ENCODE results near the gene PHACTR1. TPM values are rescaled to one million over a fixed set of nuclear protein-coding genes. Genes with fewer than 3 reads are reported as not detected.

The PHACTR1 gene
- total and polyA plus RNA-seq, 2 experiments from 2014 or later = 11.2 to 33.9 TPM

DNA sequence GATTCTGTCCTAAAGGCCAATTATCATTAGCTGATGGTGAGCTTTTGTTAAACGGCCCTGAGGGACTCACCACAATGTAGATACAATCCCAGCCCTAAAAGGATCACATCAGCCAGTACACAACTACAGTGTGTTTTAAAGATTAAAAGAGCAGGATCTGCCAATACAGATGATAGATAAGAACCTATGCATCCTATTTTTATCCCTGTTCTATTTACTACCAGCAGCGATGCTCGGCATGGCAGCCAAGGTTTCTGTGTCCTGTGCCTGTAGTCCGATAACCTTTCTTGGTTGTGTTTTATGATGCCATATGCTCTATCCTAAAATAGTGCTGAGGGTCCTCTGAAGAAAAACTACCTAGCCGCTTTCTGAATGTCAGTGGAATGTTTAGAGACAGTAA lies 289.4 kb downstream of the PHACTR1 start:
- no peak overlapping the region for H3K4me3 ChIP-seq
- peaks cover 23% of the 10 kb centered on the region for H3K4me1 ChIP-seq (ENCODE audit: low read depth)
- H3K27ac ChIP-seq = no peak overlapping the region
- H3K9me3 ChIP-seq (ENCODE audit: low read depth) = no peaks in the 10 kb centered on the region
- H3K36me3 ChIP-seq = no peaks in the 10 kb centered on the region
- no peak for DNase-seq (ENCODE audit: low read depth in 1 of 2, low spot score in 1 of 2)
- H3K27me3 ChIP-seq = peaks cover 9% of the 10 kb centered on the region
- TF ChIP-seq CTCF (IDR thresholded peaks at IDR 0.05; ENCODE audit: low read depth, low read length) = no peak

- H3K27me3 ChIP-seq = peaks cover 16% of the 10 kb centered on the region
- no peak overlapping the region for H3K4me3 ChIP-seq
- DNase-seq (ENCODE audit: low read depth in 1 of 2, low spot score in 1 of 2) = peak in 1 of 2 donors; percentile 71
- no peaks in the 10 kb centered on the region for H3K9me3 ChIP-seq (ENCODE audit: low read depth)
- H3K36me3 ChIP-seq = no peaks in the 10 kb centered on the region
- peaks cover 23% of the 10 kb centered on the region for H3K4me1 ChIP-seq (ENCODE audit: low read depth)
- TF ChIP-seq CTCF (IDR thresholded peaks at IDR 0.05; ENCODE audit: low read depth, low read length) = no peak
- H3K27ac ChIP-seq = no peak overlapping the region
Measured at GRCh38 chr6:13006578-13007300, 290.2 kb downstream of the PHACTR1 start.

DNA sequence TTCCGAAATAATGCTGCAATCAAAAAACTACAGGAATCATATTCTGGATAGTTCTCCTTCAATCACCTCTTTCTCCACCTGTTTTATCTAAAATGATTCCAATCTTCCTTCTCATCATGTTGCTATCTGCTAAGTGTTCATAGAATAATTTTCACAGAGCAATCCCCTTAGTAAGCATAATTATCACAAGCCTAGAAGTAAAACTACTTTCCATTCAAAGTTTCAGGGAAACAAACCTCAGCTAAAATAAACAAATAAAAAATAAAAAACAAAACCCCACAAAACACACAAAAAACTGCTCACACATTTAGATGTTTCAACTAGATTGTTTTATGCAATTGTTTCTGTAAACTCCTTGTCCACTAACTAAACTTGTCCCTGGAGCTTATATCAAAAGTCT lies 291.2 kb downstream of the PHACTR1 start:
- no peak overlapping the region for H3K27ac ChIP-seq
- no peaks in the 10 kb centered on the region for H3K36me3 ChIP-seq
- no peak for DNase-seq (ENCODE audit: low read depth in 1 of 2, low spot score in 1 of 2)
- no peak for TF ChIP-seq CTCF (IDR thresholded peaks at IDR 0.05; ENCODE audit: low read depth, low read length)
- peaks cover 25% of the 10 kb centered on the region for H3K4me1 ChIP-seq (ENCODE audit: low read depth)
- H3K9me3 ChIP-seq (ENCODE audit: low read depth) = no peaks in the 10 kb centered on the region
- peaks cover 26% of the 10 kb centered on the region for H3K27me3 ChIP-seq
- no peak overlapping the region for H3K4me3 ChIP-seq

- Histone ChIP-seq H3K4me1 (ENCODE audit: low read depth) (peaks cover 30% of the 10 kb centered on the region), H3K9me3 (ENCODE audit: low read depth) (no peaks in the 10 kb centered on the region), H3K4me3 (no peak overlapping the region), H3K27ac (no peak overlapping the region), H3K27me3 (peaks cover 36% of the 10 kb centered on the region), H3K36me3 (no peaks in the 10 kb centered on the region)
- DNase-seq (ENCODE audit: low read depth in 1 of 2, low spot score in 1 of 2) = no peak
- no peak for TF ChIP-seq CTCF (IDR thresholded peaks at IDR 0.05; ENCODE audit: low read depth, low read length)
Measured at GRCh38 chr6:13009031-13009430, 292.5 kb downstream of the PHACTR1 start.

DNA sequence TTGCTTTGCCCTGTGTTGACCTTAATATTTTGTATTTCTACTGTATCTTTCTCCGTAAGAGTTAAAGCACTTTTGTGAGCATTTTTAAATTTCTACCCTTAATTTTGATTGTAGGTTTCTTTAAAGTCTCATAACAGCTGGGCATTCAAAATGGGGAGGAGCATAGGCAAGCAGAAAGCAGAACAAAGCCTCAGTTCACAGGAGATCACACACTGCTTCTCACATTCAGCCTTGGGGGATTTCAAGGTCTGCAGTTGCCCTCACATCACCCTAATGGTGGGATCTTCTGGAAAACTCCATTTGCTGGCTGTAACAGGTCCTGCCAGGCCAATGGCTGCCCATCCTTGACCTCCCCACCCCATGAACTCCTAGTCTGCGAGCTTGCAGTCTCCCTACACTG lies 292.9 kb downstream of the PHACTR1 start:
- Histone ChIP-seq H3K9me3 (ENCODE audit: low read depth) (no peaks in the 10 kb centered on the region), H3K27me3 (peaks cover 40% of the 10 kb centered on the region), H3K4me3 (no peak overlapping the region), H3K4me1 (ENCODE audit: low read depth) (peaks cover 25% of the 10 kb centered on the region), H3K36me3 (no peaks in the 10 kb centered on the region), H3K27ac (no peak overlapping the region)
- no peak for DNase-seq (ENCODE audit: low read depth in 1 of 2, low spot score in 1 of 2)
- TF ChIP-seq CTCF (IDR thresholded peaks at IDR 0.05; ENCODE audit: low read depth, low read length) = no peak
